Left lung (tissue), 10 donors: ENCODE results near the gene TAPBP. TPM values are rescaled to one million over a fixed set of nuclear protein-coding genes. Genes with fewer than 3 reads are reported as not detected.

Experiments
- ATAC-seq: fragments of 200-7000 bp; cut with Tn5 transposase; one replicate; pipeline ENCODE4 v1.9.1; 2020; ENCODE audit warnings: moderate library complexity
- DNase-seq, 4 donors: peaks; one replicate each; pipeline ENCODE4 v3.0.0-alpha.2; 2013 to 2020
- H3K27ac ChIP-seq, 2 donors: fragments of 200-600 bp; sonication (generic) in 1 of 2; one replicate each; pipeline versions ENCODE4 v1.5.0 to v1.8.0; 2020 to 2021
- H3K27me3 ChIP-seq, 2 donors: fragments of 200-600 bp; sonication (generic) in 1 of 2; one replicate each; pipeline versions ENCODE4 v1.5.0 to v1.8.0; 2020 to 2021
- H3K36me3 ChIP-seq, 2 donors: fragments of 200-600 bp; sonication (generic) in 1 of 2; one replicate each; pipeline versions ENCODE4 v1.5.0 to v1.8.0; 2020 to 2021
- H3K4me1 ChIP-seq, 2 donors: fragments of 200-600 bp; one replicate each; pipeline ENCODE4 v1.8.0; 2021
- H3K4me3 ChIP-seq, 2 donors: fragments of 200-600 bp; sonication (generic) in 1 of 2; one replicate each; pipeline versions ENCODE4 v1.5.0 to v1.8.0; 2020 to 2021; ENCODE audit warnings: mild to moderate bottlenecking in 1 of 2
- H3K9me3 ChIP-seq, 2 donors: fragments of 200-600 bp; sonication (generic) in 1 of 2; one replicate each; pipeline versions ENCODE4 v1.5.0 to v1.8.0; 2020 to 2021
- intact Hi-C, 2 donors: fragments of 100-400 bp; cut with DNase I; formaldehyde crosslinking; loops; one replicate each; pipeline versions ENCODE4 v1.11.2 to v1.14.2; 2022
- polyA plus RNA-seq, 6 donors: library from polyadenylated mRNA; unstranded; fragments of 120-200 nt; gene quantifications; one replicate each; pipeline ENCODE4 v1.2.1, GENCODE V29; 2013; ENCODE audit not compliant: insufficient read length in 6 of 6
- total RNA-seq, 2 donors: library from RNA; stranded (reverse); fragmentation: NEBNext Ultra II Directional; extraction: Animal tissue kit (Norgen Biotek cat#: 25700); gene quantifications; one replicate each; pipeline ENCODE4 v1.2.1, GENCODE V29; 2021
- TF ChIP-seq, protein P1 (sequence below), 2 donors: fragments of 200-600 bp; sonication (generic) in 1 of 2; IDR thresholded peaks; one replicate each; pipeline versions ENCODE4 v1.5.0 to v1.8.0; 2021; ENCODE audit warnings: antibody characterized with exemption in 2 of 2
- donor health status: DM: no; HTN: yes; CAD: no.
- donor health status: DM: no; HTN: no; CAD: no.

The TAPBP gene
- total and polyA plus RNA-seq, 8 donors, result 41.5 to 243 (median 51.6) TPM

GRCh38 chr6:33324125-33324524 lies 10.2 kb upstream of the TAPBP start:
- intact Hi-C loops, result no loop called here
- peak overlapping the region; percentile 73 to 74 for H3K4me3 ChIP-seq

GRCh38 chr6:33323623-33323948 lies 9.7 kb upstream of the TAPBP start:
- Histone ChIP-seq H3K4me3 (peak overlapping the region; percentile 73 to 74), H3K27ac (peak overlapping the region; percentile 78 to 87), H3K4me1 (peaks cover 17 to 49% of the 10 kb centered on the region in 2 donors), H3K36me3 (peaks cover 0 to 28% of the 10 kb centered on the region in 2 donors), H3K27me3 (no peaks in the 10 kb centered on the region), H3K9me3 (no peaks in the 10 kb centered on the region)
- TF ChIP-seq, protein P1, sequence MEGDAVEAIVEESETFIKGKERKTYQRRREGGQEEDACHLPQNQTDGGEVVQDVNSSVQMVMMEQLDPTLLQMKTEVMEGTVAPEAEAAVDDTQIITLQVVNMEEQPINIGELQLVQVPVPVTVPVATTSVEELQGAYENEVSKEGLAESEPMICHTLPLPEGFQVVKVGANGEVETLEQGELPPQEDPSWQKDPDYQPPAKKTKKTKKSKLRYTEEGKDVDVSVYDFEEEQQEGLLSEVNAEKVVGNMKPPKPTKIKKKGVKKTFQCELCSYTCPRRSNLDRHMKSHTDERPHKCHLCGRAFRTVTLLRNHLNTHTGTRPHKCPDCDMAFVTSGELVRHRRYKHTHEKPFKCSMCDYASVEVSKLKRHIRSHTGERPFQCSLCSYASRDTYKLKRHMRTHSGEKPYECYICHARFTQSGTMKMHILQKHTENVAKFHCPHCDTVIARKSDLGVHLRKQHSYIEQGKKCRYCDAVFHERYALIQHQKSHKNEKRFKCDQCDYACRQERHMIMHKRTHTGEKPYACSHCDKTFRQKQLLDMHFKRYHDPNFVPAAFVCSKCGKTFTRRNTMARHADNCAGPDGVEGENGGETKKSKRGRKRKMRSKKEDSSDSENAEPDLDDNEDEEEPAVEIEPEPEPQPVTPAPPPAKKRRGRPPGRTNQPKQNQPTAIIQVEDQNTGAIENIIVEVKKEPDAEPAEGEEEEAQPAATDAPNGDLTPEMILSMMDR (IDR thresholded peaks at IDR 0.05), result no peak
- intact Hi-C loops, result no loop called here
- ATAC-seq (no peak), DNase-seq (no peak)

More at GRCh38 chr6:33324125-33324524, 10.2 kb upstream of the TAPBP start:
- H3K36me3 ChIP-seq, result peaks cover 0 to 23% of the 10 kb centered on the region in 2 donors
- TF ChIP-seq, protein P1 (IDR thresholded peaks at IDR 0.05), result no peak
- no peaks in the 10 kb centered on the region for H3K9me3 ChIP-seq
- H3K4me1 ChIP-seq, result peaks cover 16 to 43% of the 10 kb centered on the region in 2 donors
- H3K27me3 ChIP-seq, result no peaks in the 10 kb centered on the region
- peak overlapping the region; percentile 78 to 87 for H3K27ac ChIP-seq
- ATAC-seq, result no peak
- no peak for DNase-seq

DNA sequence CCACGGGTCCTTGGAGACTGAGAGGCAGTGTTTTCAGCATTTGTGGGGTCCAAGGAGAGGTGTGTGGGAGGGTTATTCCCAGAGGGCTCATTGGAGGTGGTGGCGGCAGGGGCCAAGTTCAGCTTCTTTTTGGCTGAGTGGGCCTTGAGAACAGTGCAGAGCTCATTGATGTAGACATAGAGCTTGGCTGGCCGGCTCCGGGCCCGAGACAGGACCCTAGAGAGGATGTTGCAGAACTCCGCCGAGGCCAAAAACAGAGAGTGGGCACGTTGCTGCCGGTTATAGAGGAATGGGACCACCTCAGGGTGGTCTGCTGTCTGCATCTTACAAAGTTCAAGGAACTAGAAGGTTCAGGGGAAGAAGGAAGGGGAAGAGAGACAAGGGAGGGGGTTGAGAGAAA lies 7.3 kb upstream of the TAPBP start:
- H3K36me3 ChIP-seq, result peaks cover 0 to 34% of the 10 kb centered on the region in 2 donors
- H3K9me3 ChIP-seq, result no peaks in the 10 kb centered on the region
- ATAC-seq (no peak), DNase-seq (no peak)
- intact Hi-C loops, result no loop called here
- no peaks in the 10 kb centered on the region for H3K27me3 ChIP-seq
- H3K27ac ChIP-seq, result peak overlapping the region in 1 of 2 donors; percentile 87
- peak overlapping the region in 1 of 2 donors; percentile 74 for H3K4me3 ChIP-seq
- peaks cover 28 to 65% of the 10 kb centered on the region in 2 donors for H3K4me1 ChIP-seq
- TF ChIP-seq, protein P1 (IDR thresholded peaks at IDR 0.05), result no peak

- H3K4me3 ChIP-seq, result peak overlapping the region in 1 of 2 donors; percentile 74
- ATAC-seq, result no peak
- no peaks in the 10 kb centered on the region for H3K27me3 ChIP-seq
- peaks cover 28 to 71% of the 10 kb centered on the region in 2 donors for H3K4me1 ChIP-seq
- intact Hi-C loops, result no loop called here
- DNase-seq, result peak in 1 of 4 donors; percentile 55
- H3K27ac ChIP-seq, result peak overlapping the region; percentile 26 to 50
- no peaks in the 10 kb centered on the region for H3K9me3 ChIP-seq
- H3K36me3 ChIP-seq, result peaks cover 0 to 39% of the 10 kb centered on the region in 2 donors
- TF ChIP-seq, protein P1 (IDR thresholded peaks at IDR 0.05), result no peak
Observed at GRCh38 chr6:33320315-33321181, 6.7 kb upstream of the TAPBP start.

- no peaks in the 10 kb centered on the region for H3K27me3 ChIP-seq
- H3K27ac ChIP-seq, result peak overlapping the region in 1 of 2 donors; percentile 50
- H3K4me3 ChIP-seq, result no peak overlapping the region
- peaks cover 32 to 78% of the 10 kb centered on the region in 2 donors for H3K4me1 ChIP-seq
- peaks cover 0 to 39% of the 10 kb centered on the region in 2 donors for H3K36me3 ChIP-seq
- ATAC-seq (no peak), DNase-seq (no peak)
- intact Hi-C loops, result loop anchor here in 1 of 2 donors (10.0 kb wide), 1 partner anchor 95 kb away; the partner anchor contains the start of genes CUTA and PHF1
- TF ChIP-seq, protein P1 (IDR thresholded peaks at IDR 0.05), result no peak
- H3K9me3 ChIP-seq, result no peaks in the 10 kb centered on the region
Observed at GRCh38 chr6:33319939-33320314, 6.0 kb upstream of the TAPBP start.
